Hippocampal formation (tissue), 2 donors: ENCODE results near the gene PRDM16.
A peak's percentile ranks its signal among the peaks of the same experiment; 100 is the strongest.

Experiments
- DNase-seq, 2 donors: peaks; one replicate each; lab custom pipeline; 2025; lab: John Stamatoyannopoulos, UW

Gene PRDM16

GRCh38 chr1:3206696-3207095 is 137.7 kb downstream of the PRDM16 start:
- DNase-seq = no peak

GRCh38 chr1:3207217-3207848 is 138.3 kb downstream of the PRDM16 start:
- DNase-seq = no peak

GRCh38 chr1:3208819-3209200 is 139.8 kb downstream of the PRDM16 start:
- DNase-seq = no peak

- no peak for DNase-seq
Observed at GRCh38 chr1:3209201-3209600, 140.2 kb downstream of the PRDM16 start.

- DNase-seq = peak in 1 of 2 donors; percentile 40
Observed at GRCh38 chr1:3211582-3212375, 142.8 kb downstream of the PRDM16 start.

GRCh38 chr1:3212453-3213355 is 143.7 kb downstream of the PRDM16 start:
- no peak for DNase-seq

- DNase-seq = no peak
Observed at GRCh38 chr1:3213730-3214129, 144.7 kb downstream of the PRDM16 start.

GRCh38 chr1:3215198-3216014 is 146.4 kb downstream of the PRDM16 start:
- DNase-seq = peak in 1 of 2 donors; percentile 17

- DNase-seq = no peak
Observed at GRCh38 chr1:3216015-3216391, 147.0 kb downstream of the PRDM16 start.

- DNase-seq = no peak
Observed at GRCh38 chr1:3217181-3217641, 148.2 kb downstream of the PRDM16 start.

GRCh38 chr1:3217979-3218679 is 149.1 kb downstream of the PRDM16 start:
- no peak for DNase-seq

GRCh38 chr1:3219005-3219790 is 150.2 kb downstream of the PRDM16 start:
- peak; percentile 78 to 90 for DNase-seq

GRCh38 chr1:3219791-3220467 is 150.9 kb downstream of the PRDM16 start:
- no peak for DNase-seq

- DNase-seq = peak; percentile 33 to 34
Observed at GRCh38 chr1:3221112-3222041, 152.4 kb downstream of the PRDM16 start.

GRCh38 chr1:3222042-3222692 is 153.2 kb downstream of the PRDM16 start:
- no peak for DNase-seq

GRCh38 chr1:3225661-3226060 is 156.7 kb downstream of the PRDM16 start:
- DNase-seq = no peak

GRCh38 chr1:3226191-3226590 is 157.2 kb downstream of the PRDM16 start:
- no peak for DNase-seq
